ENCODE results near the gene ALDH3B1.

DNA sequence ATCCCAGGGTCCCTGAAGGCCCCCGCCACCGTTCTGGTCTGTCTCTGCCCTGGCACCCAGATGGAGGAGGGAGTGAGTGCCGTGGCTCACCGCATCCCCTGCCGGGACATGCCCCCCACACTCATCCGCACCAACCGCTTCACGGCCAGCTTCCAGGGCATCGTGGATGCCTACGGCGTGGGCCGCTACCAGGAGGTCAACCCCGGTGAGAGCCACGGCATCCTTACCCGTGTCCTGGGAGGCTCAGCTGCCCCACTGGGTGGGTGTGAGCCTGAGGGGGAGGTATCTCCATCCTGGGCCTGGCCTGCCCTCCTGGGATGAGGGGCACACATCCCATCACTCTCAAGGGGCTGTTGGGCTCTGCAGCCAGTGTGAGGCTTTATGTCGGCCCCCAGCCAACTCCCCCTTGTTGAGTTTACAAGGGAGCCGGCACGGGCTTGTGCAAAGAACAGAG is 34.8 kb downstream of the ALDH3B1 start:
- TF ChIP-seq CTCF (conservative IDR thresholded peaks at IDR 0.05; ENCODE audit: low read depth, low read length) (no peak), EZH2phosphoT487 (IDR thresholded peaks at IDR 0.05; ENCODE audit: borderline replicate concordance, low read length) (no peak)

Measured in PC-3 (cell line).